ENCODE data around the gene ZNF213. TPM values are rescaled to one million over a fixed set of nuclear protein-coding genes. Genes with fewer than 3 reads are reported as not detected.
"Not testable (repeated sequence)": the region's sequence is repeated elsewhere in the genome, so short reads cannot be mapped to it uniquely, and the experiment has no call there.

The ZNF213 gene
- total RNA-seq, 2 donors from 2014 or later = 12.3 to 13.8 TPM

DNA sequence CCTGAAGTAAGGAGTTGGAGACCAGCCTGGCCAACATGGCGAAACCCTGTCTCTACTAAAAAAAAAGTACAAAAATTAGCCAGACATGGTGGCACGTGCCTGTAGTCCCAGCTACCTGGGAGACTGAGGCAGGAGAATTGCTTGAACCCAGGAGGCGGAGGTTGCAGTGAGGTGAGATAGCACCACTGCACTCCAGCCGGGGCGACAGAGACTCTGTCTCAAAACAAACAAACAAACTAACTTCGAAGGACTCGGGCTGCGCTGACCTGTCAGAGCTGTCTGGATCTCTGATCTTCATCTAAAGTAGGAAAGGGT, 47.4 kb downstream of the ZNF213 start:
- intact Hi-C loops (cut with DNase I, micrococcal nuclease); DNase-seq; ATAC-seq: not testable (repeated sequence)

DNA sequence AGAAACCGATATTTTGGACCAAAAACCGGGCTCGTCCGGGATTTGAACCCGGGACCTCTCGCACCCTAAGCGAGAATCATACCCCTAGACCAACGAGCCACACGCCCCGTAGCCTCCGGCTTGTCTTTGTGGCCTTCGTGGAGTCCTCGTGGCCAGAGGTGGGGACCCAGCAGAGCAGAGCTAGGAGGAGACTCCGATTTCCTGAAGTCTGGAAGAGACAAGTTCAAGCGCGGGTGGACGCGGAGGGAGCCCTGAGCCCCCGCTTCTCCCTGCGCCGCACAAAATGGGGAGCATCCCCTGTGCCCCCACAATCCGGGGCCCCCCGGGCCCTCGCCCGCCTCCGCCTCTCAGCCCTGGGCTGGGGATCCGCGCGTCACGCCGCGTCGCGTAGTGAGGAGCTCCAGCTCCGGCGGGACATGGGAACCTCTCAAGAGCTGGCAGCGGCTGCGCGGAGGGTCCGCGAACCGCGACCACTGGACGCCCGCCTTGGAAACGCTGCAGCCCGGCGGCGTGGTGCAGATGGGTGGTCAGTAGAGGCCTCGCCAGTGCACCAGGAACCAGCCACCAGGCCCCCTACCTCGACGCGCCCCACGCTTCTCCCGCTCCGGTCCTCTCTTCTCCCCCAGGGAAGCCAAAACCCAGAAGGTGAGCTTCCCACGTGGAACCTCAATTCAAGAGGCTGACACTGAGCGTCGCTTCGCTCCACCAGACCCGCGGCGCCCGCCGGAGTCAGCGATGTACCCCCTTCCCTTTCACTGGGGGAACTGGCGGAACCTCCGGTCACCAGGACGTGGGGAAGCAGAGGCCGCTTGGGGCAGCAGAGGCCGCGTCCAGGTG, 48.0 kb downstream of the ZNF213 start:
- DNase-seq = no peak
- intact Hi-C loops (cut with DNase I, micrococcal nuclease) = no loop called here
- peak; percentile 72 for ATAC-seq

DNA sequence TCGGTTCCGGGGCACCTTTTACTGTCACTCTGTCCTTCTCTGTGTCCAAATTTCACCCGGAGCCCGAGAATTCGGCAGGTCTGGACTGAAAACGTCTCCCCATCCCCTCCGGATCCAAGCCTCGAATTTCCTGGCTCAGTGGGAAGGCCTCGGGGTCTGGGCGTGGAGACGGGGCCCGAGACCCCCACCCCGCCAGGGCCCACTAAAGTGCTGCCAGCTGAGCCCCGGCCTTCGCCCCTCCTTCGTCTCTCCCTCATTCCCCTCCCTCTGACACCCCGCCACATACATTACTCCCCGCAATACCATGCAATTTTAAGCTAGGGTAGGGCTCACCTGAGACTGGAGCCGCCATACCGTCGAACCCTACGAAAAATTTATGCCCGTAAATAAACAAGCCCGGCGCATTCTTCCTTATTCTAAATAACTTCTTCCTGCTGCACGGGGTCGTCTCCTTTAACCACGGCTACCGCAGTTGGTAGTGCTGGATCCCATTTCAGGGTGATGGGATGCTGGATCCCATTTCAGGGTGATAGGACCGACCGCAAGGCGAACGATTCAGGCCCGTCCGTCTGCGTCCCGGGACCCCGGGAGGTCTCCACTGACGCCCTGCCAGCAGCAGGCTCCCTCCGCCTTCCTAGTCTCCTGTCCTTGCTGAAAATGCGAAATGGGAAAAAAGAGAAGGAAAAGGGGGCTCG, 48.8 kb downstream of the ZNF213 start:
- intact Hi-C loops (cut with DNase I, micrococcal nuclease) = no loop called here
- DNase-seq (no peak), ATAC-seq (no peak)

DNA sequence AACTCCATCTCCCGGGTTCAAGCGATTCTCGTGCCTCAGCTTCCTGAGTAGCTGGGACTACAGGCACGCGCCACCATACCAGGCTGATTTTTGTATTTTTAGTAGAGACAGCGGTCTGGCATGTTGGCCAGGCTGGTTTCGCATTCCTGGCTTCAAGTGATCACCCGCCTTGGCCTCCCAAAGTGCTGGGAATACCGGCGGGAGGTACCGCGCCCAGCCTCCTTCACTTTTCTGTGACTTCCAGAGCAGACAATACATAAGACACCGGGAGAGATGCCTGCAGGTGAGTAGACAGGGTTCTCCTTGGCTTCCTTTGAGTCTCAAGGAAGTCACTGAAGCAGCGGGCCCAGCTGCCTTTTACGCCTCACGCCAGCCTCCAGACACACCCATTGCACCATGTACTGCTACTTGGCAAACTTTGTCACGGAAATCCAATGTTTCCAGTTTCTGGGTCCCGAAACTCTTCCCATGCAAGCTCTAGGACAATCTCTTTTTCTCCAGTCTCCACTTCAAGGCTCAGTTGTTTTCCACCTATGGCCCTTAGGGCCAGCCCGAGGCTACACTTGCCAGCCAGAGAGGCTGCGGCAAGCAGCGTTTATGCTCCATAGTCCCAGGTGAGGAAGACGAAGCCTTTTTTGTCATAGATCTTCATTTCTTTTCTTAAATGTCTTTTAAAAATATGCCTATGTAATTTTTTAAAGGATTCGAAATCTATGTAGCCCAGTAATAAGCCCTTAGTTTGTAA, 52.3 kb downstream of the ZNF213 start:
- DNase-seq (no peak), ATAC-seq (peak; percentile 66)
- intact Hi-C loops (cut with DNase I, micrococcal nuclease) = no loop called here

DNA sequence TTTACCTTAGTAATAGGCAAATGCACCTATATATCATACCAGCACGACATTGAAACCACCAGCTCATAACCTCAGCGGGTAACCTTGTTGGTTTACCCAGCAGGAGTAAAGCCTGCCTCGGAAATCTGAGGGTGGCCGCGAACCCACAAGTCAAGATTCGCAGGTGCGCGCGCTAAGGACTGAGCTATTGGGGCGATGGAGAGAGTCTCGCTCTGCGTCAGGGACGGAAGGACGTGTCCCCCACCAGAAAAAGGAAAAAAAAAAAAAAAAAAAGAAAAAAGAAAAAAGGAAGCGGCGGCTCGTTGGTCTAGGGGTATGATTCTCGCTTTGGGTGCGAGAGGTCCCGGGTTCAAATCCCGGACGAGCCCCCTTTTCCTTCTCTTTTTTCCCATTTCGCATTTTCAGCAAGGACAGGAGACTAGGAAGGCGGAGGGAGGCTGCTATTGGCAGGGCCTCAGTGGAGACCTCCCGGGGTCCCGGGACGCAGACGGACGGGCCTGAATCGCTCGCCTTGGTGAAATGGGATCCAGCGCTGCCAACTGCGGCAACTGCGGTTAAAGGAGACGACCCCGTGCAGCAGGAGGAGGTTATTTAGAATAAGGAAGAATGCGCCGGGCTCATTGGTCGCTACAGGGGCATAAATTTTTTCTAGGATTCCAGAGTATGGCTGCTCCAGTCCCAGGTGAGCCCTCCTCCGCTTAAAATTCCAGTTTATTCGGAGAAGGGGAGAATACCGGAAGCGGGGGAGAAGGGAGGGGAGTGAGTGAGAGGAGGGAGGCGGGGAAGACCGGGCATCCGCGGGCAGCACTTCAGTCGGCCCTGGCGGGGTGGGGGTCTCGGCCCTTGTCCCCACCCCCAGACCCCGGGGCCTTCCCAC, 53.2 kb downstream of the ZNF213 start, which contains the start of gene OR1F1:
TSS of gene OR1F1 (plus strand) at position 407 of the 877 bp plus-strand sequence.
- no peak for DNase-seq
- peak; percentile 6 for ATAC-seq
- intact Hi-C loops (cut with DNase I, micrococcal nuclease) = no loop called here

DNA sequence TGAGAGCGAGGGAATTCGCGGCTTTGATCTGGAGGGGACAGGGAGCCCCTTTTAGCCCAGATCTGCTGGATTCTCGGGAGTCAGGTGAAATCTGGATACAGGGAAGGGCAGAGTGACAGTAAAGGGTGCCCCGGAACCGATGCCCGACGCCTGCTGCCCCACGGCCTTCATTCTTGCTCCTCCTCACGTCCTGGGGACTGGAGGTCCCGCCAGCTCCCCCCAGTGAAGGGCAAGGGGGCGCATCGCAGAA, 53.8 kb downstream of the ZNF213 start:
- DNase-seq (no peak), ATAC-seq (peak; percentile 6)
- intact Hi-C loops (cut with DNase I, micrococcal nuclease) = no loop called here

DNA sequence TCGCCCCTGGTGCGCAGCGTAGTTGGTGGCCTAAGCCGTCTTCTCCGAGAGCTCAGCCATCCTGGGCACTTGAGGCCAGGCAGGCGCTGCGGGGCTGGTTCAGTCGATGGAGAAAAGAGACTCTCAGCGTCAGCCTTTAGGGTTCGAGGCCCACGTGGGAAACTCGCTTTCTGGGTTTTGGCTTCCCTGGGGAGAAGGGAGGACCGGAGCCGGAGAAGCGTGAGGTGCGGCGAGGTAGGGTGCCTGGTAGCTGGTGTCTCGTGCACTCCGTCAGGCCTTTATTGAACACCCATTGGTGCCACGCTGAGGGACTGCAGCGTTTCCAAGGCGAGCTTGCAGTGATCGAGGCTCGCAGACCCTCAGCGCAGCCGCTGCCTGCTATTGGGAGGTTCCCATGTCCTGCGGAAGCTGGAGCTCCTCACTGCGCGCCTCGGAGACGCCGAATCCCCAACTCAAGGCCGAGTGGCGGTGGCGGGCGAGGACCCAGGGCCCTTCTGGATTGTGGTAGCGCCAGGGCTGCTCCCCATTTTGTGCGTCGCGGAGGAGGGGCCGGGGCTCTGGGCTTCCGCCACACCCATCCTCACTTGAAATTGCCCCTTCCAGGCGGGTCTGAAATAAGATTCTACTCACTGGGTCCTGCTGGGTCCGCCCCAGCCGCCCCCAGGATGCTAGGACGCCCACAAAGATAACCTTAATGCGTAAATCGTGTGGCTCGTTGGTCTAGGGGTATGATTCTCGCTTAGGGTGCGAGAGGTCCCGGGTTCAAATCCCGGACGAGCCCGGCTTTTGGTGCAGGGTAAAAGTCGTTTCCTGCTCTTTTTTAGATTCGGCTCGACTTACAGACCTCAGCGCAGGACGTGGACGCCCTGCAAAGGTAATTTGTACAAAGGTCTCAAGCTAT, 54.3 kb downstream of the ZNF213 start:
- DNase-seq (no peak), ATAC-seq (peak; percentile 26)
- intact Hi-C loops (cut with DNase I, micrococcal nuclease) = no loop called here

DNA sequence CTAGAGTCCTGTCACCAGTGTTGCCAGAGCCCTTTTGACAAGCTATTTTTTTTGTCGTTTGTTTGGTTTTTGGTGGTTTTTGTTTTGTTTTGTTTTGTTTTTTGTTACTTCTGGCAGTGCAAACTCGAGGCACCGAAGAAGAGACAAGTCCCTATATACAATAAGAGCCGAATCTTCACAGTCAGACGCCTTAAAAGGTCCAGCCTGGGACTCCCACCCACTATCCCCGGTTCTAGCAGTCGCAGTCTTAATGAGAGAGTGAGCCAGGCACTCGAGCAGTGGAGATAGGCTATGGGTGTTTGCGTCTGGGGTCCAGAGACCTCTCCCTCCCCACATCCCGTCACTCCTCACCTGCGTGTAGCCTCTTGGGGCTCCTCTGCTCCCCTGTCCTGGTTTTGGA, 55.0 kb downstream of the ZNF213 start:
- no peak for DNase-seq
- ATAC-seq = no peak
- intact Hi-C loops (cut with DNase I, micrococcal nuclease) = no loop called here

DNA sequence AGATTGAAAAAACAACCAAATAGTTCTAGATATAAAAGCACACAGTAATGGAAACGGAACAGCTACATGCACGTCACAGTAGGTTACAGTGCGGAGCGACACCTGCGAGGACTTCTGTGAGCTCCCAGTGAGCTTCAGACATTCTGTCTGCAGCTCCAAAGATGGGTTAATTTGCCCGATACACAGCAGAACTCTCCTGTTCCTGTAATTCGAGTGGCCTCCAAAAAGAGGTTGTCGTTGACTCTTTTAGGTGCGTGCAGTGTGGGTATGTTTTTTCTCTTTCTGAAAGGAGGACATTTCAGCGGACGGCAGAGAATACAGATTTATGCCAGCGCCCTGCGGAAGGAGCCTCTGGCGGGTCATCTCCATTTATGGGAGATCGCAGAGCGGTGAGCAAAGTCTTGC, 56.1 kb downstream of the ZNF213 start:
- intact Hi-C loops (cut with DNase I, micrococcal nuclease) = no loop called here
- no peak for DNase-seq

More for the DNA sequence above, 56.1 kb downstream of the ZNF213 start:
- ATAC-seq = no peak

Other genes with a start within 250 kb of the ZNF213 start
- gene FLYWCH1, start 223.1 kb upstream of the ZNF213 start, total RNA-seq = 10 to 100 TPM; 23.0 to 27.3 TPM
- 1 to 10 TPM in 1 of 2 donors, under 1 TPM in 1; 0.89 to 1.1 TPM for gene KREMEN2, start 170.8 kb upstream of the ZNF213 start, total RNA-seq
- gene PAQR4, start 165.7 kb upstream of the ZNF213 start, total RNA-seq = 10 to 100 TPM in 1 of 2 donors, 1 to 10 TPM in 1; 8.7 to 12.7 TPM
- gene PKMYT1, start 154.6 kb upstream of the ZNF213 start, total RNA-seq = 10 to 100 TPM in 1 of 2 donors, 1 to 10 TPM in 1; 4.4 to 12.6 TPM
- gene CLDN9, start 122.1 kb upstream of the ZNF213 start, total RNA-seq = under 1 TPM; 0.40 to 0.42 TPM
- gene CLDN6, start 116.8 kb upstream of the ZNF213 start, total RNA-seq = not detected
- gene TNFRSF12A, start 114.7 kb upstream of the ZNF213 start, total RNA-seq = 10 to 100 TPM; 10.5 to 19.3 TPM
- 10 to 100 TPM; 26.6 to 31.4 TPM for gene HCFC1R1, start 111.1 kb upstream of the ZNF213 start, total RNA-seq
- gene THOC6, start 111.0 kb upstream of the ZNF213 start, total RNA-seq = 10 to 100 TPM; 18.8 to 19.3 TPM
- 100 to 1,000 TPM in 1 of 2 donors, 10 to 100 TPM in 1; 91.8 to 107 TPM for gene BICDL2, start 98.1 kb upstream of the ZNF213 start, total RNA-seq
- 1 to 10 TPM in 1 of 2 donors, under 1 TPM in 1; 0.70 to 1.1 TPM for gene MMP25, start 88.5 kb upstream of the ZNF213 start, total RNA-seq
- 100 to 1,000 TPM; 265 to 865 TPM for gene IL32, start 69.4 kb upstream of the ZNF213 start, total RNA-seq
- gene ZSCAN10, start 35.7 kb upstream of the ZNF213 start, total RNA-seq = not detected
- gene ZNF205, start 22.4 kb upstream of the ZNF213 start, total RNA-seq = 1 to 10 TPM; 8.2 to 9.6 TPM
- gene OR1F1, start 53.2 kb downstream of the ZNF213 start, total RNA-seq = not detected
- gene ZNF200, start 100.1 kb downstream of the ZNF213 start, total RNA-seq = 1 to 10 TPM; 6.0 to 6.1 TPM
- gene MEFV, start 121.6 kb downstream of the ZNF213 start, total RNA-seq = under 1 TPM; 0.37 to 0.67 TPM
- 10 to 100 TPM; 21.2 to 24.3 TPM for gene ZNF263, start 148.5 kb downstream of the ZNF213 start, total RNA-seq
- gene TIGD7, start 170.4 kb downstream of the ZNF213 start, total RNA-seq = 1 to 10 TPM; 1.8 to 2.1 TPM
- gene ZNF75A, start 170.5 kb downstream of the ZNF213 start, total RNA-seq = 10 to 100 TPM; 17.9 to 24.1 TPM
- gene OR2C1, start 220.9 kb downstream of the ZNF213 start, total RNA-seq = not detected

Data from left colon (tissue), 2 donors.